22Rv1 (cell line): ENCODE data around the gene TRIL.

Experiments used
- H3K27ac ChIP-seq: fragments of 450-650 bp; 2 replicates; pipeline ENCODE4 v1.5.1; 2017
- CTCF ChIP-seq: fragments of 450-650 bp; IDR thresholded peaks from 2 replicates; pipeline ENCODE4 v1.5.1; 2017; ENCODE audit warnings: mild to moderate bottlenecking
- ZFX ChIP-seq: fragments of 450-650 bp; IDR thresholded peaks from 2 replicates; pipeline ENCODE4 v1.6.1; 2017; ENCODE audit warnings: antibody characterized with exemption, borderline replicate concordance

TRIL gene

GRCh38 chr7:28988810-28989209, 30.7 kb upstream of the TRIL start:
- H3K27ac ChIP-seq, result no peak overlapping the region
- TF ChIP-seq CTCF (no peak), ZFX (no peak)

- TF ChIP-seq CTCF (no peak), ZFX (no peak)
- H3K27ac ChIP-seq, result no peak overlapping the region
Observed at GRCh38 chr7:28988091-28988490, 30.0 kb upstream of the TRIL start.

- TF ChIP-seq ZFX (no peak), CTCF (no peak)
- H3K27ac ChIP-seq, result no peak overlapping the region
Observed at GRCh38 chr7:28986765-28987110, 28.6 kb upstream of the TRIL start.

- H3K27ac ChIP-seq, result no peak overlapping the region
- TF ChIP-seq CTCF, result no peak
- no peak for TF ChIP-seq ZFX
Observed at GRCh38 chr7:28986028-28986764, 28.1 kb upstream of the TRIL start.

GRCh38 chr7:28984631-28985030, 26.5 kb upstream of the TRIL start:
- no peak overlapping the region for H3K27ac ChIP-seq
- TF ChIP-seq ZFX, result no peak
- no peak for TF ChIP-seq CTCF

- TF ChIP-seq CTCF (no peak), ZFX (no peak)
- no peak overlapping the region for H3K27ac ChIP-seq
Observed at GRCh38 chr7:28984217-28984616, 26.1 kb upstream of the TRIL start.

GRCh38 chr7:28983396-28984190, 25.5 kb upstream of the TRIL start:
- H3K27ac ChIP-seq, result no peak overlapping the region
- TF ChIP-seq ZFX (no peak), CTCF (no peak)
